Uterus (tissue), 4 donors: Measurements from ENCODE around the gene RTP1. TPM values are rescaled to one million over a fixed set of nuclear protein-coding genes. Genes with fewer than 3 reads are reported as not detected.

Experiments
- DNase-seq, 2 donors: peaks; one replicate each; pipeline ENCODE4 v3.0.0-alpha.2; 2019 to 2020
- H3K27ac ChIP-seq, 2 donors: fragments of 200-600 bp; sonication (generic); 1 replicate in 1 of 2; 2 replicates in 1 of 2; pipeline ENCODE4 v1.5.1; 2016 to 2018
- H3K27me3 ChIP-seq, 2 donors: fragments of 200-600 bp; sonication (generic); one replicate each; pipeline ENCODE4 v1.5.1; 2018 to 2019; ENCODE audit warnings: control low read depth in 1 of 2
- H3K36me3 ChIP-seq, 2 donors: fragments of 200-600 bp; sonication (generic); one replicate each; pipeline ENCODE4 v1.5.1; 2019; ENCODE audit warnings: control low read depth in 1 of 2
- H3K4me1 ChIP-seq, 2 donors: fragments of 200-600 bp; sonication (generic); one replicate each; pipeline ENCODE4 v1.5.1; 2018 to 2019; ENCODE audit warnings: control low read depth in 1 of 2
- H3K4me3 ChIP-seq, 2 donors: fragments of 200-600 bp; sonication (generic); 1 replicate in 1 of 2; 2 replicates in 1 of 2; pipeline ENCODE4 v1.5.1; 2018 to 2019; ENCODE audit warnings: mild to moderate bottlenecking in 1 of 2
- H3K9me3 ChIP-seq, 2 donors: fragments of 200-600 bp; sonication (generic); one replicate each; pipeline ENCODE4 v1.5.1; 2019; ENCODE audit warnings: control low read depth in 1 of 2
- CTCF ChIP-seq, 4 experiments: fragments of 200-600 bp in 2 of 4; fragments of 450-650 bp in 2 of 4; sonication (generic) in 2 of 4; IDR thresholded peaks; one replicate each; pipeline ENCODE4 v1.5.1; 2016 to 2019; ENCODE audit warnings: antibody characterized with exemption in 4 of 4, mild to moderate bottlenecking in 2 of 4, moderate library complexity in 1 of 4
- POLR2A ChIP-seq, 2 donors: fragments of 450-650 bp; IDR thresholded peaks; one replicate each; pipeline ENCODE4 v1.6.1; 2016; ENCODE audit warnings: antibody characterized with exemption in 2 of 2, mild to moderate bottlenecking in 1 of 2, moderate library complexity in 1 of 2
- intact Hi-C: fragments of 100-400 bp; cut with DNase I; formaldehyde crosslinking; loops from one replicate; pipeline ENCODE4 v1.15.1; 2023; ENCODE audit warnings: low total_unique reads
- total RNA-seq, 4 donors: library from RNA; depleted of rRNA in 3 of 4; stranded (reverse); fragments of >200 nt in 3 of 4; gene quantifications; one replicate each; pipeline versions ENCODE4 v1.1.0 to v1.2.4, GENCODE V29; 2014 to 2023
- donor health status: DM: yes; HTN: yes; CAD: no.

Gene RTP1
- total RNA-seq: not detected

- Histone ChIP-seq H3K4me1 (no peaks in the 10 kb centered on the region), H3K27me3 (no peaks in the 10 kb centered on the region), H3K9me3 (no peaks in the 10 kb centered on the region), H3K36me3 (no peaks in the 10 kb centered on the region), H3K27ac (no peak within 1 kb of the TSS), H3K4me3 (no peak within 1 kb of the TSS)
- DNase-seq: no peak
- intact Hi-C loops: no loop called here
- TF ChIP-seq CTCF (IDR thresholded peaks at IDR 0.05) (no peak), POLR2A (IDR thresholded peaks at IDR 0.05) (no peak)
These were observed at the start of gene RTP1 for GRCh38 chr3:187197335-187197649. Gene RTP1, plus strand, starts transcription at chr3:187197486. Its CDS starts 30 bp downstream, at chr3:187197516.

GRCh38 chr3:187150186-187150585 is 47.1 kb upstream of the RTP1 start:
- Histone ChIP-seq H3K27ac (no peak overlapping the region), H3K4me3 (no peak overlapping the region), H3K36me3 (no peaks in the 10 kb centered on the region), H3K27me3 (no peaks in the 10 kb centered on the region), H3K9me3 (no peaks in the 10 kb centered on the region), H3K4me1 (no peaks in the 10 kb centered on the region)
- TF ChIP-seq CTCF (IDR thresholded peaks at IDR 0.05): no peak
- no peak for TF ChIP-seq POLR2A (IDR thresholded peaks at IDR 0.05)
- intact Hi-C loops: no loop called here
- no peak for DNase-seq

- intact Hi-C loops: no loop called here
- no peak overlapping the region for H3K27ac ChIP-seq
- H3K9me3 ChIP-seq: no peaks in the 10 kb centered on the region
- DNase-seq: no peak
- no peaks in the 10 kb centered on the region for H3K4me1 ChIP-seq
- no peak for TF ChIP-seq CTCF (IDR thresholded peaks at IDR 0.05)
- H3K27me3 ChIP-seq: no peaks in the 10 kb centered on the region
- no peak overlapping the region for H3K4me3 ChIP-seq
- no peaks in the 10 kb centered on the region for H3K36me3 ChIP-seq
These were observed 46.7 kb upstream of the RTP1 start for GRCh38 chr3:187150599-187150998.

GRCh38 chr3:187161556-187161955 is 35.7 kb upstream of the RTP1 start:
- TF ChIP-seq POLR2A (IDR thresholded peaks at IDR 0.05): no peak
- TF ChIP-seq CTCF (IDR thresholded peaks at IDR 0.05): no peak
- no peaks in the 10 kb centered on the region for H3K36me3 ChIP-seq
- no peaks in the 10 kb centered on the region for H3K4me1 ChIP-seq
- no peak for DNase-seq
- H3K4me3 ChIP-seq: no peak overlapping the region
- no peaks in the 10 kb centered on the region for H3K9me3 ChIP-seq
- no peak overlapping the region for H3K27ac ChIP-seq
- intact Hi-C loops: no loop called here
- no peaks in the 10 kb centered on the region for H3K27me3 ChIP-seq

- peaks cover 0 to under 1% of the 10 kb centered on the region in 2 donors for H3K4me1 ChIP-seq
- no peaks in the 10 kb centered on the region for H3K27me3 ChIP-seq
- H3K36me3 ChIP-seq: no peaks in the 10 kb centered on the region
- no peak overlapping the region for H3K27ac ChIP-seq
- H3K4me3 ChIP-seq: no peak overlapping the region
- no peak for TF ChIP-seq POLR2A (IDR thresholded peaks at IDR 0.05)
- TF ChIP-seq CTCF (IDR thresholded peaks at IDR 0.05): no peak
- DNase-seq: no peak
- intact Hi-C loops: no loop called here
- H3K9me3 ChIP-seq: no peaks in the 10 kb centered on the region
These were observed 34.9 kb upstream of the RTP1 start for GRCh38 chr3:187162265-187162953.
